ENCODE results near the gene TAF3.

The TAF3 gene

DNA sequence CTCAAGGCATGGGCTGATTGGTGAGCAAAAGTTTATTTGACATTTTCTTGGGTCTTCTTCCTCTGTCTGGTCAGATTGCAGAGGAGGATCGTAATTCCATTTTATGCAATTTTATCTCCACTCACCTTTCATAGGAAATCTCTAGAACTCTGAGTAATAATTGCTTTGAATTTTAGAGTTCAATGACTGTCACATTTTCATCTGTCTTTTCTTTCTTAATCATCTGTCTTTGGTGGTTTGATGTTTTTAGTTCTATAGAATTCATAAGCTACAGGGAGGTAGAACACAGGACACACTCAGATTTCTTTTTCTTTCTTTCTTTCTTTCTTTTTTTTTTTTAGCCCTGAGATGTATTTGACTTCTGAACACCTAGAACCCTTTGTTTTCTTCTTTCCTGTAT, 247.8 kb downstream of the TAF3 start:
- H3K36me3 ChIP-seq (ENCODE audit: low read length), result no peaks in the 10 kb centered on the region
- H3K79me2 ChIP-seq (ENCODE audit: insufficient read depth, low read length), result no peaks in the 10 kb centered on the region
- H3K9me3 ChIP-seq (ENCODE audit: insufficient read depth, low read length), result no peaks in the 10 kb centered on the region
- no peaks in the 10 kb centered on the region for H4K20me1 ChIP-seq (ENCODE audit: low read depth, low read length)
- H3K9me2 ChIP-seq (replicated peaks; ENCODE audit: insufficient read depth, low read length), result no peaks in the 10 kb centered on the region
- H3K27ac ChIP-seq (ENCODE audit: low read depth, low read length), result no peak overlapping the region
- no peak overlapping the region for H3K9ac ChIP-seq (ENCODE audit: low read length)
- TF ChIP-seq, protein P1, sequence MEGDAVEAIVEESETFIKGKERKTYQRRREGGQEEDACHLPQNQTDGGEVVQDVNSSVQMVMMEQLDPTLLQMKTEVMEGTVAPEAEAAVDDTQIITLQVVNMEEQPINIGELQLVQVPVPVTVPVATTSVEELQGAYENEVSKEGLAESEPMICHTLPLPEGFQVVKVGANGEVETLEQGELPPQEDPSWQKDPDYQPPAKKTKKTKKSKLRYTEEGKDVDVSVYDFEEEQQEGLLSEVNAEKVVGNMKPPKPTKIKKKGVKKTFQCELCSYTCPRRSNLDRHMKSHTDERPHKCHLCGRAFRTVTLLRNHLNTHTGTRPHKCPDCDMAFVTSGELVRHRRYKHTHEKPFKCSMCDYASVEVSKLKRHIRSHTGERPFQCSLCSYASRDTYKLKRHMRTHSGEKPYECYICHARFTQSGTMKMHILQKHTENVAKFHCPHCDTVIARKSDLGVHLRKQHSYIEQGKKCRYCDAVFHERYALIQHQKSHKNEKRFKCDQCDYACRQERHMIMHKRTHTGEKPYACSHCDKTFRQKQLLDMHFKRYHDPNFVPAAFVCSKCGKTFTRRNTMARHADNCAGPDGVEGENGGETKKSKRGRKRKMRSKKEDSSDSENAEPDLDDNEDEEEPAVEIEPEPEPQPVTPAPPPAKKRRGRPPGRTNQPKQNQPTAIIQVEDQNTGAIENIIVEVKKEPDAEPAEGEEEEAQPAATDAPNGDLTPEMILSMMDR (IDR thresholded peaks at IDR 0.05; ENCODE audit: insufficient read depth, low read length, poor library complexity, severe bottlenecking), result no peak
- no peak for TF ChIP-seq EZH2phosphoT487 (conservative IDR thresholded peaks at IDR 0.05; ENCODE audit: low read length)
- H3K4me2 ChIP-seq (ENCODE audit: low read depth, low read length, poor library complexity, severe bottlenecking), result no peak overlapping the region
- no peaks in the 10 kb centered on the region for H3K27me3 ChIP-seq (ENCODE audit: low read length)
- no peak overlapping the region for H2AFZ ChIP-seq (ENCODE audit: low read depth, low read length, severe bottlenecking)
- H3K4me3 ChIP-seq (ENCODE audit: insufficient read depth, low read length, poor library complexity, severe bottlenecking), result no peak overlapping the region
- no peaks in the 10 kb centered on the region for H3F3A ChIP-seq (ENCODE audit: insufficient read depth)

All from SU-DHL-6 (cell line).